Immature natural killer cell (primary cell): ENCODE data around the gene SSC4D. TPM values are rescaled to one million over a fixed set of nuclear protein-coding genes. Genes with fewer than 3 reads are reported as not detected.

Source experiments
- DNase-seq, 3 donors: peaks; one replicate each; pipeline ENCODE4 v3.0.0; 2022; ENCODE audit warnings: mixed read lengths in 1 of 3
- H3K27ac Mint-ChIP-seq, 6 donors: one replicate each; pipeline ENCODE4 v1.8.0; 2020; ENCODE audit warnings: mixed read lengths in 6 of 6, mild to moderate bottlenecking in 5 of 6, inconsistent platforms in 4 of 6, moderate library complexity in 3 of 6
- H3K27me3 Mint-ChIP-seq, 3 donors: one replicate each; pipeline ENCODE4 v1.8.0; 2020 to 2021; ENCODE audit warnings: low read depth in 3 of 3, mild to moderate bottlenecking in 3 of 3, mixed read lengths in 3 of 3, moderate library complexity in 3 of 3, inconsistent platforms in 1 of 3
- H3K36me3 Mint-ChIP-seq, 3 donors: one replicate each; pipeline ENCODE4 v1.8.0; 2020; ENCODE audit warnings: mixed read lengths in 3 of 3, inconsistent platforms in 2 of 3, mild to moderate bottlenecking in 2 of 3
- H3K4me1 Mint-ChIP-seq, 2 donors: one replicate each; pipeline ENCODE4 v1.8.0; 2020; ENCODE audit warnings: inconsistent platforms in 2 of 2, mild to moderate bottlenecking in 2 of 2, mixed read lengths in 2 of 2, moderate library complexity in 1 of 2
- H3K4me3 Mint-ChIP-seq, 5 donors: one replicate each; pipeline ENCODE4 v1.8.0; 2020; ENCODE audit warnings: mild to moderate bottlenecking in 5 of 5, mixed read lengths in 5 of 5, inconsistent platforms in 3 of 5, moderate library complexity in 3 of 5
- H3K9me3 Mint-ChIP-seq, 6 donors: one replicate each; pipeline ENCODE4 v1.8.0; 2020; ENCODE audit warnings: mild to moderate bottlenecking in 6 of 6, mixed read lengths in 6 of 6, inconsistent platforms in 4 of 6, moderate library complexity in 3 of 6
- polyA plus RNA-seq, 3 donors: library from polyadenylated mRNA; unstranded; fragments of 300-500 nt; fragmentation: Illumina TruSeq; gene quantifications; one replicate each; pipeline ENCODE4 v1.2.3, GENCODE V29; 2021

Gene SSC4D
- polyA plus RNA-seq, 3 donors from 2014 or later = 0.46 to 0.66 TPM; not detected in 1

GRCh38 chr7:76349313-76349885, 60.1 kb downstream of the SSC4D start:
- H3K27me3 Mint-ChIP-seq = peaks cover 0 to 6% (median 5%) of the 10 kb centered on the region in 3 donors
- H3K27ac Mint-ChIP-seq = peak overlapping the region in 1 of 6 donors; percentile 39
- no peak overlapping the region for H3K4me3 Mint-ChIP-seq
- H3K9me3 Mint-ChIP-seq = no peaks in the 10 kb centered on the region
- H3K36me3 Mint-ChIP-seq = peaks cover 13 to 31% (median 22%) of the 10 kb centered on the region in 3 donors
- no peak for DNase-seq
- peaks cover 43 to 56% of the 10 kb centered on the region in 2 donors for H3K4me1 Mint-ChIP-seq

GRCh38 chr7:76347710-76348109, 61.8 kb downstream of the SSC4D start:
- H3K4me1 Mint-ChIP-seq = peaks cover 49 to 66% of the 10 kb centered on the region in 2 donors
- peaks cover 18 to 39% (median 28%) of the 10 kb centered on the region in 3 donors for H3K36me3 Mint-ChIP-seq
- H3K27ac Mint-ChIP-seq = peak overlapping the region in 3 of 6 donors; percentile 1 to 24 (median 20)

GRCh38 chr7:76346778-76347177, 62.7 kb downstream of the SSC4D start:
- peaks cover 0 to 7% (median 6%) of the 10 kb centered on the region in 3 donors for H3K27me3 Mint-ChIP-seq
- H3K4me3 Mint-ChIP-seq = peak overlapping the region in 1 of 5 donors; percentile 1
- H3K9me3 Mint-ChIP-seq = no peaks in the 10 kb centered on the region
- no peak for DNase-seq
- H3K4me1 Mint-ChIP-seq = peaks cover 47 to 69% of the 10 kb centered on the region in 2 donors
- peaks cover 18 to 39% (median 28%) of the 10 kb centered on the region in 3 donors for H3K36me3 Mint-ChIP-seq
- peak overlapping the region in 5 of 6 donors; percentile 9 to 67 (median 50) for H3K27ac Mint-ChIP-seq

More at GRCh38 chr7:76347710-76348109, 61.8 kb downstream of the SSC4D start:
- Mint-ChIP-seq H3K9me3 (no peaks in the 10 kb centered on the region), H3K4me3 (no peak overlapping the region), H3K27me3 (peaks cover 0 to 7% (median 6%) of the 10 kb centered on the region in 3 donors)
- DNase-seq = no peak

GRCh38 chr7:76346097-76346496, 63.4 kb downstream of the SSC4D start:
- DNase-seq = no peak
- no peak overlapping the region for H3K4me3 Mint-ChIP-seq
- no peaks in the 10 kb centered on the region for H3K9me3 Mint-ChIP-seq
- H3K27me3 Mint-ChIP-seq = peaks cover 0 to 7% (median 6%) of the 10 kb centered on the region in 3 donors
- peaks cover 41 to 67% of the 10 kb centered on the region in 2 donors for H3K4me1 Mint-ChIP-seq
- H3K27ac Mint-ChIP-seq = peak overlapping the region in 3 of 6 donors; percentile 9 to 67 (median 57)
- peaks cover 18 to 39% (median 28%) of the 10 kb centered on the region in 3 donors for H3K36me3 Mint-ChIP-seq

GRCh38 chr7:76343931-76344321, 65.6 kb downstream of the SSC4D start:
- Mint-ChIP-seq H3K27ac (no peak overlapping the region), H3K4me1 (peaks cover 35 to 64% of the 10 kb centered on the region in 2 donors), H3K4me3 (no peak overlapping the region), H3K27me3 (peaks cover 0 to 6% (median 5%) of the 10 kb centered on the region in 3 donors), H3K36me3 (peaks cover 14 to 36% (median 28%) of the 10 kb centered on the region in 3 donors), H3K9me3 (no peaks in the 10 kb centered on the region)
- no peak for DNase-seq

- DNase-seq = no peak
- peaks cover 14 to 36% (median 28%) of the 10 kb centered on the region in 3 donors for H3K36me3 Mint-ChIP-seq
- no peak overlapping the region for H3K4me3 Mint-ChIP-seq
- peak overlapping the region in 2 of 6 donors; percentile 34 to 58 for H3K27ac Mint-ChIP-seq
- H3K4me1 Mint-ChIP-seq = peaks cover 35 to 65% of the 10 kb centered on the region in 2 donors
- H3K9me3 Mint-ChIP-seq = no peaks in the 10 kb centered on the region
- peaks cover 0 to 6% (median 5%) of the 10 kb centered on the region in 3 donors for H3K27me3 Mint-ChIP-seq
Measured at GRCh38 chr7:76343294-76343930, 66.1 kb downstream of the SSC4D start.

GRCh38 chr7:76342222-76342621, 67.3 kb downstream of the SSC4D start:
- H3K4me3 Mint-ChIP-seq = no peak overlapping the region
- H3K27ac Mint-ChIP-seq = no peak overlapping the region
- H3K36me3 Mint-ChIP-seq = peaks cover 14 to 31% (median 23%) of the 10 kb centered on the region in 3 donors
- DNase-seq = no peak
- peaks cover 0 to 6% (median 5%) of the 10 kb centered on the region in 3 donors for H3K27me3 Mint-ChIP-seq
- peaks cover 29 to 65% of the 10 kb centered on the region in 2 donors for H3K4me1 Mint-ChIP-seq
- no peaks in the 10 kb centered on the region for H3K9me3 Mint-ChIP-seq

GRCh38 chr7:76340617-76341131, 68.8 kb downstream of the SSC4D start:
- DNase-seq = no peak
- peaks cover 9 to 18% (median 10%) of the 10 kb centered on the region in 3 donors for H3K36me3 Mint-ChIP-seq
- no peaks in the 10 kb centered on the region for H3K9me3 Mint-ChIP-seq
- peaks cover 0 to 2% (median 0%) of the 10 kb centered on the region in 3 donors for H3K27me3 Mint-ChIP-seq
- H3K4me1 Mint-ChIP-seq = peaks cover 24 to 62% of the 10 kb centered on the region in 2 donors
- peak overlapping the region in 1 of 6 donors; percentile 5 for H3K27ac Mint-ChIP-seq
- H3K4me3 Mint-ChIP-seq = no peak overlapping the region

Other genes starting within 250 kb of the SSC4D start
- not detected for gene SRRM3, start 207.8 kb downstream of the SSC4D start, polyA plus RNA-seq
- 10 to 100 TPM; 11.2 to 49.8 (median 34.6) TPM for gene HSPB1, start 107.0 kb downstream of the SSC4D start, polyA plus RNA-seq
- 1 to 10 TPM; 1.1 to 3.2 (median 1.4) TPM for gene YWHAG, start 50.7 kb downstream of the SSC4D start, polyA plus RNA-seq
- gene ZP3, start 15.3 kb upstream of the SSC4D start, polyA plus RNA-seq = 1 to 10 TPM in 1 of 3 donors, under 1 TPM in 1, not detected in 1; 0.49 to 5.0 TPM
- gene DTX2, start 52.0 kb upstream of the SSC4D start, polyA plus RNA-seq = 10 to 100 TPM in 1 of 3 donors, 1 to 10 TPM in 2; 5.2 to 15.3 (median 9.1) TPM
- not detected for gene UPK3B, start 100.9 kb upstream of the SSC4D start, polyA plus RNA-seq
- under 1 TPM in 2 of 3 donors, not detected in 1; 0.07 to 0.18 TPM for gene SPDYE16, start 133.6 kb upstream of the SSC4D start, polyA plus RNA-seq
- gene POMZP3, start 217.6 kb upstream of the SSC4D start, polyA plus RNA-seq = 10 to 100 TPM in 1 of 3 donors, 1 to 10 TPM in 2; 3.1 to 10.9 (median 5.3) TPM